ENCODE measurements around the gene PXYLP1. TPM values are rescaled to one million over a fixed set of nuclear protein-coding genes. Genes with fewer than 3 reads are reported as not detected.

PXYLP1 gene
- total and polyA plus RNA-seq, 2 of the 8 experiments (the other 6 are each of a cell fraction or from before 2014, with no cell fraction given), result 19.4 to 20.6 TPM

DNA sequence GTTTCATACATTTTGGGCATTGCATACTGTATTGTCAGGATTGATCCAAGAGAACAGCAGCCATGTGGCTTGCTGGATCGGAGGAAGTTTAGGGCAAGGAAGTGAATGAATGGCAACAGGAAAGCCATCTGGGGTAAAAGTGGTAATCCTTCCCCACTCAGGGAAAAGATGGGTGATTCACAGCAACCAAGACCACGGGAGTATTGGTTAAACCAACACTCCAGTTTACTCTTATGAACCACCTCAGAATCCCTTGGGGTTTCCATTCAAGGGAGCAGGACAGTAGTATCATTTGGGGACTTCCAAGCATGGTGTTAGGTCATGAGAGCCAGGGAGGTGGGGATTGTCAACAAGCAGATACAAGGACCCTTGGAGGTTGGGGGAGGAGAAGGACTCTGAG, 111.5 kb downstream of the PXYLP1 start:
- Histone ChIP-seq H2AFZ (ENCODE audit: low read length) (0 out of 2 replicates have a peak overlapping the region, but pooled peaks have one; percentile 27), H3K14ac (ENCODE audit: insufficient read length) (no peak overlapping the region), H3K23ac (ENCODE audit: insufficient read length) (no peak overlapping the region), H3K79me2 (ENCODE audit: control insufficient read depth in 1 of 2, insufficient read depth in 2 of 2, low read length in 2 of 2) (no peaks in the 10 kb centered on the region), H3K9me3 (ENCODE audit: insufficient read depth in 2 of 2, low read depth in 1 of 2, low read length in 1 of 2) (no peaks in the 10 kb centered on the region), H4K8ac (ENCODE audit: extremely low read depth, insufficient read depth, low read length) (no peak overlapping the region), H2BK15ac (ENCODE audit: low read length) (no peak overlapping the region), H2AK5ac (ENCODE audit: low read depth, low read length) (no peak overlapping the region), H2BK20ac (ENCODE audit: low read length) (no peak overlapping the region), H3K4me2 (ENCODE audit: insufficient read depth in 1 of 2, low read depth in 2 of 2, low read length in 2 of 2) (no peak overlapping the region), H4K91ac (replicated peaks; ENCODE audit: insufficient read length, low read length) (no peak overlapping the region), H3K27me3 (replicated peaks in 1 of 4; ENCODE audit: control insufficient read depth in 3 of 4, extremely low read depth in 1 of 4, insufficient read depth in 3 of 4, low read length in 3 of 4) (no peaks in the 10 kb centered on the region), H2BK5ac (ENCODE audit: low read depth, low read length) (no peak overlapping the region), H3K27ac (ENCODE audit: low read depth, low read length) (no peak overlapping the region), H3K4ac (replicated peaks; ENCODE audit: insufficient read length, low read depth, low read length) (no peak overlapping the region), H2BK120ac (replicated peaks; ENCODE audit: low read depth, low read length) (no peak overlapping the region), H3K18ac (ENCODE audit: extremely low read depth, low read length) (no peak overlapping the region), H3K36me3 (ENCODE audit: control insufficient read depth in 2 of 4, insufficient read depth in 4 of 4, low read length in 3 of 4) (no peaks in the 10 kb centered on the region), H3K23me2 (ENCODE audit: low read depth, low read length) (no peaks in the 10 kb centered on the region), H3K56ac (replicated peaks; ENCODE audit: insufficient read length, low read depth, low read length) (no peak overlapping the region), H4K5ac (ENCODE audit: insufficient read length, low read depth, low read length) (no peak overlapping the region), H2BK12ac (ENCODE audit: low read depth, low read length) (no peak overlapping the region), H3K4me3 (ENCODE audit: extremely low read depth in 1 of 4, insufficient read depth in 2 of 4, low read depth in 3 of 4, low read length in 4 of 4) (no peak overlapping the region), H3K4me1 (replicated peaks in 1 of 4; ENCODE audit: control insufficient read depth in 3 of 4, insufficient read depth in 4 of 4, low read length in 3 of 4) (no peaks in the 10 kb centered on the region), H4K20me1 (replicated peaks in 1 of 2; ENCODE audit: control insufficient read depth in 1 of 2, insufficient read depth in 2 of 2, low read length in 2 of 2) (no peaks in the 10 kb centered on the region), H3K9ac (replicated peaks in 1 of 4; ENCODE audit: extremely low read depth in 1 of 4, low read depth in 3 of 4, low read length in 3 of 4) (no peak overlapping the region), H3K79me1 (ENCODE audit: low read depth, low read length) (no peaks in the 10 kb centered on the region)
- FAIRE-seq (no peak), DNase-seq (ENCODE audit: low read depth in 1 of 2, low spot score in 2 of 2) (no peak)
- 93% methylated on average over 2 of the region's 2 CpGs; no CpG with 5 or more reads in 1 of the 2 experiments for WGBS, 2 experiments (ENCODE audit: extremely low coverage in 1 of 2, insufficient coverage in 1 of 2, insufficient read length in 1 of 2, insufficient replicate concordance in 2 of 2, low coverage in 1 of 2, low lambda C conversion rate in 2 of 2, missing lambda C conversion rate in 1 of 2)
- ChIA-PET CTCF (ENCODE audit: partially characterized antibody) (interaction anchor here (0.8 to 0.9 kb wide), 3 partner anchors 16 to 301 kb away, joined by 3 to 5 read pairs (median 3); no protein-coding TSS in a partner anchor), POLR2A (ENCODE audit: partially characterized antibody) (no interaction called here)
- no peak for TF ChIP-seq HDAC2 (IDR thresholded peaks at IDR 0.05; ENCODE audit: borderline replicate concordance in 1 of 2, low read depth in 2 of 2, low read length in 2 of 2)
- TF ChIP-seq, protein P1, sequence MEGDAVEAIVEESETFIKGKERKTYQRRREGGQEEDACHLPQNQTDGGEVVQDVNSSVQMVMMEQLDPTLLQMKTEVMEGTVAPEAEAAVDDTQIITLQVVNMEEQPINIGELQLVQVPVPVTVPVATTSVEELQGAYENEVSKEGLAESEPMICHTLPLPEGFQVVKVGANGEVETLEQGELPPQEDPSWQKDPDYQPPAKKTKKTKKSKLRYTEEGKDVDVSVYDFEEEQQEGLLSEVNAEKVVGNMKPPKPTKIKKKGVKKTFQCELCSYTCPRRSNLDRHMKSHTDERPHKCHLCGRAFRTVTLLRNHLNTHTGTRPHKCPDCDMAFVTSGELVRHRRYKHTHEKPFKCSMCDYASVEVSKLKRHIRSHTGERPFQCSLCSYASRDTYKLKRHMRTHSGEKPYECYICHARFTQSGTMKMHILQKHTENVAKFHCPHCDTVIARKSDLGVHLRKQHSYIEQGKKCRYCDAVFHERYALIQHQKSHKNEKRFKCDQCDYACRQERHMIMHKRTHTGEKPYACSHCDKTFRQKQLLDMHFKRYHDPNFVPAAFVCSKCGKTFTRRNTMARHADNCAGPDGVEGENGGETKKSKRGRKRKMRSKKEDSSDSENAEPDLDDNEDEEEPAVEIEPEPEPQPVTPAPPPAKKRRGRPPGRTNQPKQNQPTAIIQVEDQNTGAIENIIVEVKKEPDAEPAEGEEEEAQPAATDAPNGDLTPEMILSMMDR (IDR thresholded peaks at IDR 0.05; ENCODE audit: control extremely low read depth in 1 of 3, insufficient read depth in 1 of 3, low read depth in 1 of 3, low read length in 3 of 3), result no peak
- no peak for TF ChIP-seq GABPA (IDR thresholded peaks at IDR 0.05; ENCODE audit: borderline replicate concordance, insufficient read depth, low read length)
- TF ChIP-seq KDM1A (IDR thresholded peaks at IDR 0.05; ENCODE audit: borderline replicate concordance, low read length), result no peak
- TF ChIP-seq TBP (IDR thresholded peaks at IDR 0.05; ENCODE audit: low read depth, low read length), result no peak
- TF ChIP-seq RXRA (IDR thresholded peaks at IDR 0.05; ENCODE audit: insufficient read depth, low read depth, low read length), result no peak
- TF ChIP-seq, protein P2, sequence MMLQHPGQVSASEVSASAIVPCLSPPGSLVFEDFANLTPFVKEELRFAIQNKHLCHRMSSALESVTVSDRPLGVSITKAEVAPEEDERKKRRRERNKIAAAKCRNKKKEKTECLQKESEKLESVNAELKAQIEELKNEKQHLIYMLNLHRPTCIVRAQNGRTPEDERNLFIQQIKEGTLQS (IDR thresholded peaks at IDR 0.05; ENCODE audit: insufficient read depth, low read depth, low read length), result no peak
- no peak for TF ChIP-seq NANOG (IDR thresholded peaks at IDR 0.05; ENCODE audit: insufficient read depth, low read depth, low read length, poor library complexity, severe bottlenecking)
- no peak for TF ChIP-seq SP1 (IDR thresholded peaks at IDR 0.05; ENCODE audit: low read depth, low read length)
- no peak for TF ChIP-seq BACH1 (IDR thresholded peaks at IDR 0.05; ENCODE audit: low read length)
